ENCODE data around the gene ZBED3.

DNA sequence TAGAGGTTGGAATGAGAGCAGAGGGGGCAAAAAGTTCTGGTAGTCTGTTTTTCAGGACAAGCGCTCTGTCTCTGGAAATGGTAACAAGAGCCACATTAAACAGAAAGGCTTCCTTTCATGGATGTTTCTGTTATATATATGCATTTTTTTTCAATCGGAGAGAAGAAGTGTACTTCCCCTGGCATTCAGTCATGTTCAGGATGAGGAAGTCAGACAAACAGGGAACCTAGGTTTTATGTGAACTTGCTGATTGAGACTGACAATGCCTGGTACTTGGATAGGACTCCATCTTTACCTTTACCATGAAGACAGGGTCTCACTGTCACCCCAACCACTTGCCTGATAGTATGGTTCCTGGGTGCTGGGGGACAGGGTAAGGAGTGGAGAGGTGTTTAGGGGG is 30.1 kb upstream of the ZBED3 start:
- TF ChIP-seq CBX5 (IDR thresholded peaks at IDR 0.05; ENCODE audit: borderline replicate concordance, low read depth): no peak
- no peak for TF ChIP-seq NR2C2 (CRISPR knock-in tag; IDR thresholded peaks at IDR 0.05)
- TF ChIP-seq NR2C2 (tag; IDR thresholded peaks at IDR 0.05): no peak
- TF ChIP-seq CTCF (IDR thresholded peaks at IDR 0.05 in 2 of 3, conservative IDR thresholded peaks at IDR 0.05 in 1 of 3; ENCODE audit: insufficient read depth in 2 of 3, low read depth in 1 of 3, low read length in 3 of 3): no peak
- no peak for TF ChIP-seq AFF4 (CRISPR knock-in tag; IDR thresholded peaks at IDR 0.05)
- no peak for TF ChIP-seq ZNF518B (CRISPR knock-in tag; IDR thresholded peaks at IDR 0.05)
- TF ChIP-seq ZHX1 (conservative IDR thresholded peaks at IDR 0.05; ENCODE audit: low read length): no peak
- TF ChIP-seq, protein P1, sequence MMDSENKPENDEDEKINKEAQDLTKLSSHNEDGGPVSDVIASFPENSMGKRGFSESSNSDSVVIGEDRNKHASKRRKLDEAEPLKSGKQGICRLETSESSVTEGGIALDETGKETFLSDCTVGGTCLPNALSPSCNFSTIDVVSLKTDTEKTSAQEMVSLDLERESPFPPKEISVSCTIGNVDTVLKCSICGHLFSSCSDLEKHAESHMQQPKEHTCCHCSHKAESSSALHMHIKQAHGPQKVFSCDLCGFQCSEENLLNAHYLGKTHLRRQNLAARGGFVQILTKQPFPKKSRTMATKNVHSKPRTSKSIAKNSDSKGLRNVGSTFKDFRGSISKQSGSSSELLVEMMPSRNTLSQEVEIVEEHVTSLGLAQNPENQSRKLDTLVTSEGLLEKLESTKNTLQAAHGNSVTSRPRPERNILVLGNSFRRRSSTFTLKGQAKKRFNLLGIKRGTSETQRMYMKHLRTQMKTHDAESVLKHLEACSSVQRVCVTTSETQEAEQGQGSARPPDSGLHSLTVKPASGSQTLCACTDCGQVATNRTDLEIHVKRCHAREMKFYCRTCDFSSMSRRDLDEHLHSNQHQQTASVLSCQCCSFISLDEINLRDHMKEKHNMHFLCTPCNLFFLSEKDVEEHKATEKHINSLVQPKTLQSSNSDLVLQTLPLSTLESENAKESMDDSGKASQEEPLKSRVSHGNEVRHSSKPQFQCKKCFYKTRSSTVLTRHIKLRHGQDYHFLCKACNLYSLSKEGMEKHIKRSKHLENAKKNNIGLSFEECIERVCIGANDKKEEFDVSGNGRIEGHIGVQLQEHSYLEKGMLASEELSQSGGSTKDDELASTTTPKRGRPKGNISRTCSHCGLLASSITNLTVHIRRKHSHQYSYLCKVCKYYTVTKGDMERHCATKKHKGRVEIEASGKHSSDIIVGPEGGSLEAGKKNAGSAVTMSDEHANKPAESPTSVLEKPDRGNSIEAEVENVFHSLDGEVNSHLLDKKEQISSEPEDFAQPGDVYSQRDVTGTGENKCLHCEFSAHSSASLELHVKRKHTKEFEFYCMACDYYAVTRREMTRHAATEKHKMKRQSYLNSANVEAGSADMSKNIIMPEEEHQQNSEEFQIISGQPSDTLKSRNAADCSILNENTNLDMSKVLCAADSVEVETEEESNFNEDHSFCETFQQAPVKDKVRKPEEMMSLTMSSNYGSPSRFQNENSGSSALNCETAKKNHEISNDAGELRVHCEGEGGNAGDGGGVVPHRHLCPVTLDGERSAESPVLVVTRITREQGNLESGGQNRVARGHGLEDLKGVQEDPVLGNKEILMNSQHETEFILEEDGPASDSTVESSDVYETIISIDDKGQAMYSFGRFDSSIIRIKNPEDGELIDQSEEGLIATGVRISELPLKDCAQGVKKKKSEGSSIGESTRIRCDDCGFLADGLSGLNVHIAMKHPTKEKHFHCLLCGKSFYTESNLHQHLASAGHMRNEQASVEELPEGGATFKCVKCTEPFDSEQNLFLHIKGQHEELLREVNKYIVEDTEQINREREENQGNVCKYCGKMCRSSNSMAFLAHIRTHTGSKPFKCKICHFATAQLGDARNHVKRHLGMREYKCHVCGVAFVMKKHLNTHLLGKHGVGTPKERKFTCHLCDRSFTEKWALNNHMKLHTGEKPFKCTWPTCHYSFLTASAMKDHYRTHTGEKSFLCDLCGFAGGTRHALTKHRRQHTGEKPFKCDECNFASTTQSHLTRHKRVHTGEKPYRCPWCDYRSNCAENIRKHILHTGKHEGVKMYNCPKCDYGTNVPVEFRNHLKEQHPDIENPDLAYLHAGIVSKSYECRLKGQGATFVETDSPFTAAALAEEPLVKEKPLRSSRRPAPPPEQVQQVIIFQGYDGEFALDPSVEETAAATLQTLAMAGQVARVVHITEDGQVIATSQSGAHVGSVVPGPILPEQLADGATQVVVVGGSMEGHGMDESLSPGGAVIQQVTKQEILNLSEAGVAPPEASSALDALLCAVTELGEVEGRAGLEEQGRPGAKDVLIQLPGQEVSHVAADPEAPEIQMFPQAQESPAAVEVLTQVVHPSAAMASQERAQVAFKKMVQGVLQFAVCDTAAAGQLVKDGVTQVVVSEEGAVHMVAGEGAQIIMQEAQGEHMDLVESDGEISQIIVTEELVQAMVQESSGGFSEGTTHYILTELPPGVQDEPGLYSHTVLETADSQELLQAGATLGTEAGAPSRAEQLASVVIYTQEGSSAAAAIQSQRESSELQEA (IDR thresholded peaks at IDR 0.05; ENCODE audit: low read depth): no peak
- no peak for TF ChIP-seq TRIM28 (IDR thresholded peaks at IDR 0.05)
- no peak for TF ChIP-seq SMAD1 (IDR thresholded peaks at IDR 0.05; ENCODE audit: low read depth, low read length, partially characterized antibody)

Measured in K562 (cell line).